K562 (cell line): Measurements from ENCODE around the gene DOCK8. TPM values are rescaled to one million over a fixed set of nuclear protein-coding genes. Genes with fewer than 3 reads are reported as not detected.

Experiments used
- SRSF9 ChIP-seq: fragments of 200-400 bp; formaldehyde crosslinking; IDR thresholded peaks from 2 replicates; pipeline ENCODE4 v1.6.1; 2017; ENCODE audit warnings: low read depth, low read length, borderline replicate concordance
- THRA ChIP-seq: fragments of 450-650 bp; IDR thresholded peaks from 2 replicates; pipeline ENCODE4 v1.6.1; 2017; ENCODE audit warnings: mild to moderate bottlenecking, moderate library complexity
- ZBED1 ChIP-seq: IDR thresholded peaks from 2 replicates; pipeline ENCODE4 v1.6.1; 2014
- ZFP91 ChIP-seq: sonication (generic); formaldehyde crosslinking; IDR thresholded peaks from 2 replicates; pipeline ENCODE4 v1.8.0; 2022; ENCODE audit warnings: mild to moderate bottlenecking, missing genetic modification reagents
- ZNF398 ChIP-seq: fragments of 250-450 bp; sonication (Bioruptor Pico); IDR thresholded peaks from 2 replicates; pipeline ENCODE4 v1.8.0; 2021; ENCODE audit warnings: moderate library complexity, mild to moderate bottlenecking, inconsistent platforms
- polyA plus RNA-seq, 8 experiments: library from polyadenylated mRNA; depleted of rRNA in 4 of 8; stranded (reverse) in 5 of 8; unstranded in 3 of 8; fragments of >200 nt; fragmentation: Nextera tagmentation in 2 of 8; fragmentation: Illumina TruSeq in 1 of 8; extraction: Ambion mirVana in 2 of 8; extraction: Trizol in 1 of 8; gene quantifications; 2 replicates each; pipeline versions ENCODE4 v1.2.1 to v1.2.3, GENCODE V29; 2011 to 2014; ENCODE audit warnings: inconsistent platforms in 1 of 8, missing spikeins in 1 of 8
- total RNA-seq, 7 experiments: library from RNA; depleted of rRNA in 6 of 7; stranded (reverse); fragments of >200 nt in 6 of 7; fragmentation: Illumina TruSeq in 2 of 7; extraction: Trizol in 2 of 7; gene quantifications; 2 replicates each; pipeline versions ENCODE4 v1.2.1 to v1.2.3, GENCODE V29; 2011 to 2021; ENCODE audit warnings: low replicate concordance in 1 of 7

Gene DOCK8
- total and polyA plus RNA-seq, 9 of the 15 experiments (the other 6 are each of a cell fraction or from before 2014, with no cell fraction given), result 14.4 to 53.8 (median 25.1) TPM

- TF ChIP-seq SRSF9 (no peak), ZFP91 (no peak), ZNF398 (CRISPR knock-in tag) (no peak), ZBED1 (no peak), THRA (no peak)
These were observed 167.7 kb downstream of the DOCK8 start (continued) for GRCh38 chr9:382383-382782.
